ENCODE measurements around the gene KCNS1.

The KCNS1 gene

GRCh38 chr20:45110301-45110700 lies 9.4 kb upstream of the KCNS1 start:
- no peak for DNase-seq (ENCODE audit: low read depth in 2 of 2)

DNA sequence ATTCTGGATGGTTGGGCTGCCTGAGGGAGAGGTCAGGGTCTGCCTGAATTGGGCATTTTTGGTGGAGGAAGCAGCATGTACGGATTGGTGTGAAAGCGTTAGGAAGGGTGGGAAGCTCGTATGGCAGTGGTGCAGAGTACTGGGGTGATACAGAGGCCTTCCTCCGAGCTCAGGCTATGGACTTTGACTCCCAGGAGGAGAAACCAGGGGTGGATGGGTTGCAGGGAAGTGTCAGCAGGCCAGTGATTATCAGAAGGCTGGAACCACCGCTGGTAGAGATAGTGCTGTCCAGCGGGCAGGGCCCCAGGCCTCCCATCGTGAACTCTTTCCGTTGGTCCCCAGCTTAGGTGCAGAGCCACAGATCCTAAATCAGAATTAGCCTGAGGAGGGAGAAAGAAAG lies 8.7 kb upstream of the KCNS1 start:
- DNase-seq (ENCODE audit: low read depth in 2 of 2), result no peak

DNA sequence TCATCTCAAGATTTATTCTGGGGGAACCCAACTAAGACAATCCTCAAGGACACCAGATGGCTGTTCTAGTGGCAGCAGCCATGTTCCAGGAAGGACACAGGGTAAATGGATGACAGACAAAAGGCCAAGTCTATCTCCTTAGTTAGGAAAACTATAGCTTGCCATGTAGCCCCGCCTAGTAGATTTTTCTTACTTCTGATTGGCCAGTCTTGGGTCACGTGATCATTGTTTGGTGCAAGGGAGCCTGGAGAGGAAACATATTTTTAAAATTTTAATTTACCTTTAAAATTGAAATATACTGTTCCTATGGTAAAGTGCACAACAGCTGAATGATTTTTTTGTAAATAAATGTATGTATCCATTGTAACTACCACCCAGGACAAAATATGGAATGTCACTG lies 4.4 kb upstream of the KCNS1 start:
- no peak for DNase-seq (ENCODE audit: low read depth in 2 of 2)

- DNase-seq (ENCODE audit: low read depth in 2 of 2), result no peak
Measured at GRCh38 chr20:45104786-45105185, 3.9 kb upstream of the KCNS1 start.

DNA sequence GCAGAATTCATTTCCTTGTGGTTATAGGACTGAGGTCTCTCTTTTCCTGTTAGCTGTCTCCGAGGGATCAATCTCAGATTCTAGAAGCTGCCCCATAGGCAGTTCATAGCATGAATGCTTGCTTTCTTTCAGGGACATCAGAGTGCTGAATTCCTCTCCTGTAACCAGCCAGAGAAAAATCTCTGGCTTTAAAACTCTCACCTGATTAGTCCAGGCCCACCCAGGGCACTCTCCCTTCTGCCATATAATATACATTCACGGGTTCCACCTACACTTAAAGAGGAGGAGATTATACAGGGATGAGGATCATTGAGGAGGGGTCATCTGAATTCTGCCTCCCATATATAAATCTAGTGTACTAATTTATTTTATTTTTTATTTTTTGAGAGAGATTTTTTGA lies 2.1 kb upstream of the KCNS1 start:
- DNase-seq (ENCODE audit: low read depth in 2 of 2), result no peak

GRCh38 chr20:45101333-45101850 lies 465 bp upstream of the KCNS1 start:
- no peak for DNase-seq (ENCODE audit: low read depth in 2 of 2)

GRCh38 chr20:45098103-45098773 lies 2.7 kb downstream of the KCNS1 start:
- no peak for DNase-seq (ENCODE audit: low read depth in 2 of 2)

DNA sequence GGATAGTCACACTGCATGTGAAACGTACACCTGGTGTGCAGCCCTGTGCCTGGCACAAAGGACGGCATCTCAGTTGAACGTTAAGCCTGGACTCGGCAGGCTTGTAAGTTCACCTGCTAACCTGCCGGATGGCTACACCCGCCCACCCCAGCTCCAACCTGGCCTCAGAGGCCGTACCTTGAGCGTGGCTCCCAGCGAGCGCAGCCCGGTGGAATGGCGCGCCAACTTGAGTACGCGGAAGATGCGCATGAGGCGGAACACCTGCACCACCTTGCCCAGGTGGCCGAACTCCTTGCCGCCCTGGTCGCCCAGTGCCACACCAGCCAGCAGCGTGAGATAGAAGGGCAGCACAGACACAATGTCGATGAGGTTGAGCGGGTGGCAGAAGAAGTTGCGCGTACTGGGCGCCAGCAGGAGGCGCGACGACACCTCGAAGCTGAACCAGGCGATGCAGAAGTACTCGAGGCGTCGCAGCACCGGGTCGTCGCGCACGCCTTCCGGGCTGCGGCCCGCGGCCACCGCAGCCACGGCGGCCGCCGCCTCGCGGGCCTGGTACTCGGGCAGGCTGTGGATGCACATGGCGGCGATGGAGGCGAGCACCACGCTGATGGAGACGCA lies 3.3 kb downstream of the KCNS1 start:
- DNase-seq (ENCODE audit: low read depth in 2 of 2), result peak; percentile 38 to 43

DNA sequence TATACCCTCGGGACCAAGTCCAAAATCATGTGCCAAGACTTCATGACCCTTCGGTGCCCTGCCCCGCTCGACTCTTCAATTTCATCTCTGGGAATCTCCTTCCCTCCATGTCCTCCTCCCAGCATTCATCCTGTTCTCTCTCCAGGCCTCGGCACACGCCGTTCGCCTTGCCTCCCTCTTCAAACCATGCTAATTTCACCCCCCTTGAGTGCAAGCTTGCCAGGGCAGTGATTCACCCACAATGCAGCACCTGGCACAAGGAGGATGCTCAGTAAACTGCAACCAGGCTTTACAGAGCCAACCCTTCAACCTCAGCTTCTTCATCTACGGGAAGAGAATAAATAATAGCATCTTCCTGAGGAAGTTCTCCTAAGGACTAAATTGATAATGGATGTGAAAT lies 4.1 kb downstream of the KCNS1 start:
- no peak for DNase-seq (ENCODE audit: low read depth in 2 of 2)

GRCh38 chr20:45095805-45096238 lies 5.1 kb downstream of the KCNS1 start:
- DNase-seq (ENCODE audit: low read depth in 2 of 2), result peak; percentile 25 to 30

DNA sequence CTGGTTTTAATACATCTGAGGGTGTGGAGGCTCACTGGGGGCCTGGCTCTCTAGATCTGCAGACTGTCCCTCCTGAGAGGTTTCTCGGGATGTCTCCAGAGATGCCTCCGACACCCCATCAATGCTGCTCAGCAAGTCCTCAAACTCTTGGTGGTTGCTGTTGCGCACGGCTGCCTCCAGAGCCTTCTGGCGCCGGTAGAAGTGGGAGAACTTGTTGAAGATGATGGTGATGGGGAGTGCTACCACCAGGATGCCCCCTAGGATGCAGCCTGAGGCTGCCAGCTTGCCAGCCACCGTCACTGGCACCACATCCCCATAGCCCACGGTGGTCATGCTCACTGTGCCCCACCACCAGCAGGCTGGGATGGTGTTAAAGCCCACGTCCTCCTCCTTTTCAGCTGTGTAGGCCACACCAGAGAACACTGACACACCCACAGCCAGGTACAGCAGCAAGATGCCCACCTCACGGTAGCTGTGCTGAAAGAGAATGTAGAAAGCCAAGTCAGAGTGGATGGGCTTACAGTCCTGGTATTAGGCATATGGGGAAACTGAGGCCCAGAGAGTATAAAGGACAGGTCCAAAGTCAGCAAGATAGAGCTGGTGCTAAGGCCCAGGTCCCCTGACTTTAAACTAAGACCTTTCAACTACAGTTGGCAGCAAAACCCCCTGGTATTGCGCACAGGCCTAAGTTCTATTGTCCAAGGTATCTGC lies 5.9 kb downstream of the KCNS1 start:
- DNase-seq (ENCODE audit: low read depth in 2 of 2), result no peak

DNA sequence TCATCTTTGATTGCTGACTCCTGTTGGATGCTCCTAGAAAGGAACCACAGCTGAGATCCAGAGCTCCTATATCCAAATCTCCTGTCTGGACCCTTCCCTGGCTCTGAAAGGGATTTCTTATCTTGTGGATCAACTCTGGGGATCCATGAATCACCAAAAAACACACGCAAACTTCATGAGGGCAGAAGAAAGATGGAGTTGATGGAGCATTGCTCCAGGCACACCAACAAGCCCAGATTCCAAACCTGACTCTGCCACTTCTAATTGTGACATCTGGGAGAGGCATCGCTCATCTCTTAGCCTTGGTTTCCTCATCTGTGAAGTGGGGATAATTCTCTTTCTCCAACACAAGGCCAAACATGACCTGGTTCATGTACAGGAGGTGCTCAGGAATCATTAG lies 6.7 kb downstream of the KCNS1 start:
- no peak for DNase-seq (ENCODE audit: low read depth in 2 of 2)

GRCh38 chr20:45092898-45093297 lies 8.0 kb downstream of the KCNS1 start:
- DNase-seq (ENCODE audit: low read depth in 2 of 2), result no peak

DNA sequence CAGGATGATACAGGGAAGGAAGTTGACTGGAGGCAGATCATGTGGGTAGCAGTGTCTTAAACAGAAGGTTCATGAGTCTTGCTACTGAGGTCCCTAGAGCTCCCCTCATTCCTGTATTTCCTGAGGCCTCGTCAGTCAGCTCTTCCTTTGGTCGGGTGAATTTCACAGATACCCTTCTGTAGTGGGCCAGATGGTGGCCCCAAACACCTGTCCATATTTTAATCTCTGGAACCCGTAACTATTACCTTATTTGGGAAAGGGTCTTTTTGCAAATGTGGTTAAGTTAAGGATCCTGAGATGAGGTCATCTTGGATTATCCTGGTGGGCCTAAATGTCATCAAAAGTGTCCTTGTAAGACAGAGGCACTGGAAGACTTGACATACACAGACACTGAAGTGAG lies 9.6 kb downstream of the KCNS1 start:
- DNase-seq (ENCODE audit: low read depth in 2 of 2), result no peak

GRCh38 chr20:45090481-45090880 lies 10.4 kb downstream of the KCNS1 start:
- DNase-seq (ENCODE audit: low read depth in 2 of 2), result no peak

DNA sequence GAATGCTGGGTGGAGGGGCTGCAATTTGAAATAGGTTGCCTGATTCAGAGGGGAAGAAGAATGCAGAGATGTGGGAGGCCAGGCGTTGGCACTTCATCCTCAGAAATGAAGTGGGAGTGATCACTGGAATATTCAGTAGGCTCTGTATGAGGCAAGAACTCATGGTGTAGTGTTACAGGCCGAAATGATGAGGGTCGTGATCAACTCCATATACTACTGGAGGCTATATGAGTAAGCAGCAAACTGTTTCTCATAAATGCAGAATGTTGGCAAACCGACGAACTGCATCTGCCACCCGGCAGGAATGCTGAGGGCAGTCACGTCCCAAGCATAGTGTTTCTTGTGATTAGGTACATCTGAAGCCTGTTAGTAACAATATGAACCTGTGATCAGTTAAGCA lies 12.7 kb downstream of the KCNS1 start:
- DNase-seq (ENCODE audit: low read depth in 2 of 2), result no peak

GRCh38 chr20:45087814-45088213 lies 13.1 kb downstream of the KCNS1 start:
- DNase-seq (ENCODE audit: low read depth in 2 of 2), result no peak

DNA sequence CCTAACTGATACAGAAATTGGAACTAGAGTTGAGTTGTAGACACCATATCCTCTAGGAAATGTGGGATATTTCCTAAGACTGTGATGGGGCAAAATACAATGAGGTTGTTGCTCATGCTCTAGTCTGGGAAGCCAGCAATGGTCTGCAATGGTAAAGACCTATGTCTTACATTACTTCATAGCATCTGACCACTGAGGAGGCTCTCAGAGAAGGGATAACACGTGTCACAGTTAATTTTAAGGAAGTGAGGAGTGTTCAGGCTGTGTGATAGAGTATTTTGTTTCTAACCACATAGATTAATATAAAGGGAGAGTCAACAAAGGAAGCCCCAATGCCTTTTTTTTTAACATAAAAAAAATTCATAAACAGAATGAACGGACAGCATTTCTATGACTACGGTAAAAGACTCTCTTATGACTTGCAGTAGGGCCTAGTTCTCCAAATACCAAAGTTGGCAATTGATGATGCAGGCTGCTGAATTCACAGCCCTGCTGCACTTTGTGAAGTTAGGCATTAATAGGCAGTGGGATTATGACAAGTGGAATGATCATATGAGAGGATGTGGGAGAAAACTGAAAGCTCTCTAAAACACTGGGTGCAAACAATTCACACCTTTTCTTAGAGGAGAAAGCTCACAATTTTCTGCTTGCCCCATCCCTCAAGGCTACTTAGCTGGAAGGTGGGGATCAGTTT lies 13.7 kb downstream of the KCNS1 start:
- no peak for DNase-seq (ENCODE audit: low read depth in 2 of 2)

DNA sequence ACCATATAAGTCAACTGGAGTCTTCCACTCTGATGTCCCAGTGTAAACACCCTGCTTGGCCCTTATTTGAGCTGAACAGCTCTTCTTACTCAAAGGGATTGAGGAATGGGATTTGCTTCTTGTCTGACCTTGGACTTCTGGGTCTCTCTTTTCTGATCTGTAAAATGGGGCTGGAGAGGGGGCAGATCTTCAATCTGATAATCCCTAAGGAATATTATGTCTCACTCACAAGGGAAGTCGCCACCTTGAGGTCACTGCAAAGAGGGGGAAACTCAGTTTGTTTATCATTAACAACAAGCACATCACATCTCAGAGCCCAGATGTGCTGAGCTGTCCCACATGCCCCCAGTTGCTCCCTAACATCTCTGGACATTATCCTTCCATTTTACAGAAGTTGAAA lies 15.1 kb downstream of the KCNS1 start:
- no peak for DNase-seq (ENCODE audit: low read depth in 2 of 2)

DNA sequence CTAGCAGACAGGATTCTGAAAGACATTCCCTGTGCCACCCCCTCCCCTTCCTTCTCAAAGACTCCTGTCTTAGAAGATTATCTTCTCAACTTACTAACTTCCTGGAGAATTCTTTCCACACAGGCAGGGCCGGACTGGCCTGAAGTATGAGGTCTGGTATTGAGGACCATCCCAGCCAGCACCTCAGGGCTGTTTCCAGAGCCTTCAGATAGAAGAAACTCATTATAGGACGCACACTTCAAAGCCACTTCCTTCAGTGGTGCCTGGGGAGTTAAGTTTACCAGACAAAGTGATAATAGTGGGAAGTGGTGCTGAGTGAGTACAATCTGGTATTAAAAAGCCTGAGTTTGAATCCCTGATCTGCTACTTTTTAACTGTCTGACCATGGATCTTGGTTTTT lies 15.6 kb downstream of the KCNS1 start:
- no peak for DNase-seq (ENCODE audit: low read depth in 2 of 2)

DNA sequence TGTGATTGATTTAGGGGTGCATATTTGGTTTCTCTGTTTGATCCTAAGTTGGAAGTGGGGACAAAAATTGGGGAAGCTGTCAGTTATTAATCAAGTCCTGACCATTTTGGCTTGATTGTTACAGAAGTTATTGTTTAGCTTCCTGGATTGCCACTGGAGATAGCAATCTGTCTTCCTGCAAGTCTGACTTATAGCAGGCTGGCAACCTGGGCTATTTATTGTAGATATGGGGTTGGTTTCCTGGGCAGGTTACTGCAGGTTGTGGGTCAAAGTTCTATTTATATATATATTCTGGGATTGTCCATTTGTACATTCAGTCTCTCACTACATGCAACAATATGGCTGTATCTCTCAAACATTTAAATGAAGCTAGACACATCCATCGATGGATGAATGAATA lies 17.8 kb downstream of the KCNS1 start:
- DNase-seq (ENCODE audit: low read depth in 2 of 2), result no peak

DNA sequence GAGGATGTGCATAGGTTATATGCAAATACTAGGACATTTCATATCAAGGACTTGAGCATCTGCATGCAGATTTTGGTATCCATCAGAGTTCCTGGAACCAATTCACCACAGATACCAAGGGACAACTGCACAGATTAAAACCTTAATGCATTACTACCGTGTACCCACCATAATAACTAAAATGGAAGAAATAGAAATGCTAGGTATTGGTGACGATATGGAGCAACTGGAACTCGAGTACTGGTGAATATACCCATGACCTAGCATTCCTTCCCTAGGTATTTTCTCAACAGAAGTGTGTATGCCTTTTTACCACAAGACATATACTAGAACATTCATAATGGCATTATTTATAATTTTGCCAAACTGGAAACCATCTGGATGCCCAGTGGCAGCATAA lies 18.5 kb downstream of the KCNS1 start:
- DNase-seq (ENCODE audit: low read depth in 2 of 2), result no peak
